Left colon (tissue), 2 donors: ENCODE results near the gene PNLDC1. TPM values are rescaled to one million over a fixed set of nuclear protein-coding genes. Genes with fewer than 3 reads are reported as not detected.
"Not testable (repeated sequence)": the region's sequence is repeated elsewhere in the genome, so short reads cannot be mapped to it uniquely, and the experiment has no call there.

Experiments used
- ATAC-seq: fragments of 200-7000 bp; cut with Tn5 transposase; one replicate; pipeline ENCODE4 v1.9.1; 2020; ENCODE audit warnings: mild to moderate bottlenecking, moderate library complexity
- DNase-seq, 2 donors: peaks; one replicate each; pipeline ENCODE4 v3.0.0-alpha.2; 2020
- intact Hi-C, 2 donors: fragments of 100-400 bp; cut with DNase I in 1 of 2; cut with micrococcal nuclease in 1 of 2; formaldehyde crosslinking; loops; one replicate each; pipeline versions ENCODE4 v1.11.2 to v1.14.0; 2022; cut with DNase I, micrococcal nuclease
- total RNA-seq, 2 donors: library from RNA; stranded (reverse); fragmentation: NEBNext Ultra II Directional; extraction: Animal tissue kit (Norgen Biotek cat#: 25700); gene quantifications; one replicate each; pipeline ENCODE4 v1.2.1, GENCODE V29; 2021
- donor health status: DM: no; HTN: no; CAD: no.
- donor health status: DM: yes; HTN: yes; CAD: no.

The PNLDC1 gene
- total RNA-seq, 2 donors from 2014 or later: not detected

GRCh38 chr6:159777240-159777904, 22.7 kb upstream of the PNLDC1 start:
- peak in 1 of 2 donors; percentile 42 for DNase-seq
- intact Hi-C loops: no loop called here
- peak; percentile 91 for ATAC-seq

GRCh38 chr6:159778131-159778530, 21.9 kb upstream of the PNLDC1 start:
- intact Hi-C loops: no loop called here
- ATAC-seq: no peak
- no peak for DNase-seq

GRCh38 chr6:159778542-159779103, 21.5 kb upstream of the PNLDC1 start:
- intact Hi-C loops: no loop called here
- ATAC-seq (peak; percentile 35), DNase-seq (no peak)

- ATAC-seq (no peak), DNase-seq (peak in 1 of 2 donors; percentile 39)
- intact Hi-C loops: loop anchor here in 1 of 2 donors (10.0 kb wide), 2 partner anchors 53 to 103 kb away; no protein-coding TSS in a partner anchor
Measured at GRCh38 chr6:159788276-159788675, 11.8 kb upstream of the PNLDC1 start.

- intact Hi-C loops: loop anchor here in 1 of 2 donors (10.0 kb wide), 2 partner anchors 54 to 104 kb away; no protein-coding TSS in a partner anchor
- ATAC-seq: peak; percentile 46
- DNase-seq: peak; percentile 61 to 75
Measured at GRCh38 chr6:159788753-159789376, 11.2 kb upstream of the PNLDC1 start.

- peak; percentile 84 for ATAC-seq
- intact Hi-C loops: loop anchor here in 1 of 2 donors (10.0 kb wide), 2 partner anchors 55 to 105 kb away; no protein-coding TSS in a partner anchor
- peak; percentile 100 for DNase-seq
Measured at GRCh38 chr6:159789377-159790148, 10.5 kb upstream of the PNLDC1 start, which contains the start of gene TCP1. TSS of gene TCP1 (minus strand) at chr6:159789602. CDS start at chr6:159789468, 134 bp downstream.

- intact Hi-C loops: no loop called here
- peak; percentile 80 for ATAC-seq
- peak; percentile 91 to 99 for DNase-seq
Measured at GRCh38 chr6:159790149-159790955, 9.7 kb upstream of the PNLDC1 start, which contains the start of gene MRPL18. TSS of gene MRPL18 (plus strand) at chr6:159790467. CDS start at chr6:159790588, 121 bp downstream.

GRCh38 chr6:159790956-159791598, 9.0 kb upstream of the PNLDC1 start:
- no peak for DNase-seq
- ATAC-seq: peak; percentile 11
- intact Hi-C loops: no loop called here

GRCh38 chr6:159794976-159795375, 5.1 kb upstream of the PNLDC1 start:
- intact Hi-C loops, ATAC-seq, DNase-seq: not testable (repeated sequence)

GRCh38 chr6:159797554-159797953, 2.5 kb upstream of the PNLDC1 start:
- ATAC-seq: no peak

GRCh38 chr6:159801935-159802334, 1.9 kb downstream of the PNLDC1 start:
- intact Hi-C loops: no loop called here
- DNase-seq: no peak

More at GRCh38 chr6:159797554-159797953, 2.5 kb upstream of the PNLDC1 start:
- DNase-seq: no peak
- intact Hi-C loops: no loop called here

GRCh38 chr6:159804504-159804903, 4.4 kb downstream of the PNLDC1 start:
- DNase-seq (peak in 1 of 2 donors; percentile 45), ATAC-seq (peak; percentile 66)
- intact Hi-C loops: no loop called here

More at GRCh38 chr6:159801935-159802334, 1.9 kb downstream of the PNLDC1 start:
- peak; percentile 58 for ATAC-seq

- intact Hi-C loops: no loop called here
- ATAC-seq (no peak), DNase-seq (no peak)
Measured at GRCh38 chr6:159805440-159806020, 5.5 kb downstream of the PNLDC1 start.

GRCh38 chr6:159806021-159806458, 6.0 kb downstream of the PNLDC1 start:
- intact Hi-C loops: no loop called here

GRCh38 chr6:159807150-159807858, 7.2 kb downstream of the PNLDC1 start:
- ATAC-seq (peak; percentile 92), DNase-seq (no peak)
- intact Hi-C loops: no loop called here

More at GRCh38 chr6:159806021-159806458, 6.0 kb downstream of the PNLDC1 start:
- no peak for ATAC-seq
- no peak for DNase-seq

- ATAC-seq (no peak), DNase-seq (no peak)
- intact Hi-C loops: no loop called here
Measured at GRCh38 chr6:159808647-159809046, 8.6 kb downstream of the PNLDC1 start.
